GM18868 (cell line): ENCODE measurements around the gene PCYT1A.

Experiments
- ATAC-seq: cut with Tn5 transposase; IDR thresholded peaks from one replicate; pipeline ENCODE4 v1.9.1; 2021; ENCODE audit warnings: mild to moderate bottlenecking, moderate library complexity; ENCODE audit not compliant: unreplicated experiment

The PCYT1A gene

DNA sequence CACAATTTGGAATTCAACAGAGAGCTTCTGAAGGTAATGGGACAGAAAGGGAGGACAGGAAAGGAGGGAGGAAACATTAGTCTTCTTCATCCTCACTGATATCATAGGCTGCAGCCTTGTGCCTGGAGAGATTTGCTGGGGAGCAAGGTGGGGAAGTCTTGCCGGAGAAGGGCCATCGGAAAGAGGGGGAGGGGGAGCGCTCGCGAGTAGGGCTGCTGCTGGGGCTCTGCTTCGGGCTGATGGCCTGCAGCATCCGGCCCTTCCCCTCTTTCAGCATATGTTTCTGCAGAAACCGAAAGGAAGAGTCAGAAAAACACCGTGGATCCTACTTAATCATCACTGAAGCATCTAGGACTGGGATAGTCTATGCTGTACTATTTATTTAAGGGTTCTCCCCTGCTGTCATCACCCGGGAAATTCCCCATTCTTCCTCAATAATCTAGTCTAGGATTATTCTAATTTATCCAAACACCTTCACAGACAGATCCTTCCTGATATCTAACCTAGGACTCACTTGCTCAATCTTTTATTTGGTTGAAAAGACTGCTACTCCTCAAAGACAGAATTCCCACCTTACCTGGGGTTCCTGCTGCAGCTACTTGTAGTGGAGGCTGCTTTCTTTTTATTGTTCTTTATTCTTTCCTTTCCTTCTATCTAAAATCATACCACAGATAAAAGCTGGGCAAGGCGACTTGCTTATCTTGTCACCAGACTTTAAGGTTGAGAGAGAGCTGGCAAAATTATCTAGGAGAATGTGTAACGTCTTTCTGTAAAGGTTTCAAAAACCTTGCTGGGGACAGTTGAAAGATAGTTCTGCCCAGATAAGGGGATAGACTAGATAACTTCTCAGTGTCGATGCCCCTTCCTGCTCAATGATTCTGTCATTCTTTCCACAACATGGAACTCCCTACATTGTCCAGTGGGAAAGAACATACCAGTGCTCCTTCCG is 48.6 kb downstream of the PCYT1A start:
- no peak for ATAC-seq

- no peak for ATAC-seq
Observed at GRCh38 chr3:196237203-196237602, 50.3 kb downstream of the PCYT1A start.

- no peak for ATAC-seq
Observed at GRCh38 chr3:196236223-196236622, 51.3 kb downstream of the PCYT1A start.

- ATAC-seq = no peak
Observed at GRCh38 chr3:196235452-196236122, 51.9 kb downstream of the PCYT1A start.

DNA sequence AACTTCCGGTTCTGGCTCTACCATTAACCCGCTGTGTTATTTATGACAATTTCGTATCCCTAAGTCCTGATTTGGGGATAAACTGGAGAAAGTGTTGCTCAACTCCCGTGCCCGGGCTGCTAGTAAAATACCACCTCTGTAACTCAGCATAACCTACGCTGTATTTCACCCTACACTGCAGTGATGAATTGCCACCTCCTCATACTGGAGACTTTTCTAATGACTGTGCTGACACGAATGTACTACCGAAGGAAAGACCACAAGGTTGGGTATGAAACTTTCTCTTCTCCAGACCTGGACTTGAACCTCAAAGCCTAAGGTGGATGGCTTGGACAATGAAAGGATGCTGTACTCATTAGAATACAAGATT is 54.7 kb downstream of the PCYT1A start:
- peak; percentile 14 for ATAC-seq

- ATAC-seq = peak; percentile 53
Observed at GRCh38 chr3:196232154-196232881, 55.2 kb downstream of the PCYT1A start.

DNA sequence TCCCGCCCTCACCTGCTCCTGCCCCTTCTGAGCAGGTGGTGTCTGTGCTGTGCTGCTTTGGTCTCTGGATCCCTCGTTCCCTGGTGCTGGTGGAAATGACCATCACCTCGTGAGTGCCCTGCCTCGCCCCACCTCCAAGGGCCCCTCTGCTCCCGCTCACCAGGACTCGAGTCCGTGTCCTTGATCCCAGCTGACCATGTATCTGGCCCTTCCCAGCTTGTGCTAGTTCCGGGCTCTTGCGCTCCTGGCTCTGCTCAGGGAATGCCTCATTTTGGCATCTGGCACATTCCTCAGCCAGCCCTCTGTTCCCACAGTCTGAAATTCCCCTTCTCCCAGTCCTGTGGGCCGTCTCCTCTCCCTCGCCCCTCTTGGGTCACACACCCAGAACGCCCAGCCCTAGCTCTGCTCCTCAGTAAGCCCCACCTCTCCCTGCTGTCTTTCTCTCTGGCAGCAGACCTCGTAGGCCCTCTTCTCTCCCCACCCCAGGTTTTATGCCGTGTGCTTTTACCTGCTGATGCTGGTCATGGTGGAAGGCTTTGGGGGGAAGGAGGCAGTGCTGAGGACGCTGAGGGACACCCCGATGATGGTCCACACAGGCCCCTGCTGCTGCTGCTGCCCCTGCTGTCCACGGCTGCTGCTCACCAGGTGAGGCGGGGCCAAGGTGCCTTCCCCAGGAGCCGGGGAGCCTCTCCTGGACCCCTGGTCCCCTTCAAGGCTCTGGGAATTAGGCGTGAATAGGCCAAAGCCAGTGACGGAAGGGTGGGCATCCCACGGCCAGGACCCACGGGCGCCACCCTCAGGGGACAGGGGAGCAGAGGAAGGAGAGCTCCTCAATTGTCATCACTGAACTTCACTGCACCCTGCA is 59.7 kb downstream of the PCYT1A start:
- no peak for ATAC-seq

- no peak for ATAC-seq
Observed at GRCh38 chr3:196227121-196227561, 60.4 kb downstream of the PCYT1A start.

DNA sequence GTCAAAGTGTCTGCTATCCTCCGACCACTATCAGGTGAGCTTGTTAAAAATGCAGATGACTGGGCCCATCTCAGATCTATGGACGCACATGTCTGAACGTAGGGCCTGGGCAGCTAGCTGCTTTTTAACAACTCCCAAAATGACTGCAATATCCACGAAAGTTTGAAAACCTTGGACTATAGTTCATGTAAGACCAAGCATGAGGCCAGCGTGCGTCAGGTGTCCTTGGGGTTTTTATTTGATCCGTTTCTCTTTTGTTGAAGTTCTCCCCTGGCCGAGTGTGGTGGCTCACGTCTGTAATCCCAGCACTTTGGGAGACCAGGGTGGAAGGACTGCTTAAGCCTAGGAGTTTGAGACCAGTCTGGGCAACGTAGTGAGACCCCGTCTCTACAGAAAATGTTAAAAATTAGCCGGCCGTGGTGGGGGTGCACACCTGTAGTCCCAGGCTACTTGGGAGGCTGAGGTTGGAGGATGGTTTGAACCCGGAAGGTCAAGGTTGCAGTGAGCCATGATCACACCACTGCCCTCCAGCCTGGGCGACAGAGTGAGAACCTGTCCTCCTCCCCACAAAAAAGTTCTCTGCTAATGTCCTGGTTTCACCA is 61.7 kb downstream of the PCYT1A start:
- ATAC-seq = no peak

DNA sequence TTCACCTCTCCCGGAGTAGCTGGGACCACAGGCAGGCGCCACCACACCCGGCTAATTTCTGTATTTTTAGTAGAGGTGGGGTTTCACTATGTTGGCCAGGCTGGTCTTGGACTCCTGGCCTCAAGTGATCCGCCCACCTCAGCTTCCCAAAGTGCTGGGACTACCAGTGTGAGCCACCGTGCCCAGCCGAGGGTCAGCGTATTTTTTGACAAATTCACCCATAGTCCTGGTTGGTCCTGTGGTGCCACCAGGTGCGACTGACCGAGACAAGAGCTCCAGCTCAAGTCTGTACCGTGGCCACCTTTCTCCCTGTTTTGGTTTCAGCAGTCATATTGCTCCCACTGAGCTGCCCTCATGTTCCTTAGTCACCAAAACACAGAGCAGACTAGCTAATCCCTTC is 62.4 kb downstream of the PCYT1A start:
- no peak for ATAC-seq

DNA sequence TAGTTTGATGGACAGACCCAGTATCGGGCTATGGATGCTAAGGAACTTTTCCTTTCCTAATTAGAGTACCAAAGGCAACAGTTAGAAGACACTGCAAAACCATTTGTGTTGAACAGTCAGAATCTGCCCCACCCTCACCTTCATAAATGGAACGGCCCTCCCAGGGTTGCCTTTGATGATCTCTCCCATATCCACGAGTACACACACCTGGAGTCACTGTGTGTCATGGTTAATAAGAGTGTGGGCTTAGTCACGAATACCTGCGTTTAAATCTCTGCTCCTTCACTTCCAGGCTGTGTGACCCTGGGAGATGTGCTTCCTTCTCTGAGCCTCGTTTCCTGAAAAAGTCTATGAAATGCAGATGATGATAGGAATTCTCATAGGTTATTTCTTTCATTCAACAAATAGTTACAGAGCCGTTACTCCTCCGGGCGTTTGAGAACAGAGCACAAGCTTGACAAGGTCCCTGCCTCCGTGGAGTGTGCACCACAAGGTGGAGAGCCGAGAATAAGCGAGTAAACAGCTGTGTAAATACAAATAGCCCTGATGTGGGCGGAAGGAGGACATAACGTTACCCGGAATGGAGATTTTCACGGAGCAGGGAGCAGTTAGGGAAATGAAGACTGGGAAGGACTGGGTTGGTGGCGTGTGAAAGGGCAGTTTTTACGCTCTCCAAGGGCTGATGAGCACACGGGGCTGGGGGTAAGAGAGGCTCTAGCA is 64.5 kb downstream of the PCYT1A start:
- ATAC-seq = no peak

GRCh38 chr3:196220991-196221390 is 66.5 kb downstream of the PCYT1A start:
- ATAC-seq = no peak

DNA sequence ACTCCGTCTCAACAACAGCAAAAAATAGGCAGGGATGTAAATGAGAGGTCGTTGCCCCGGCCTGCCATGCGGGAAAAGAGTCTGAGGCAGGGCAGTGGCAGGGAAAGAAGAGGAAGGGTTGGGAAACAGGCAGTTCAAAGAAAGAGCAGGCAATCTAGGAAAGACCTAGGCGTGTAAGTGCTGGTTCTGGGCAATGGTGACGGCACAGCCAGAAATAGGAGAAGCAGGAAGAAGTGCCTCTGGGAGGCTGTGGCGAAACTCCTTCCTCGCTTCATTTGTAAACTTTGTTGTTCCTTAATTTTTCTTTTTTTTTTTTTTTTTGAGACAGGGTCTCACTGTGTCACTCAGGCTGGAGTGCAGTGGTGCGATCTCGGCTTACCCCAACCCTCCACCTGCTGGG is 66.9 kb downstream of the PCYT1A start:
- no peak for ATAC-seq

DNA sequence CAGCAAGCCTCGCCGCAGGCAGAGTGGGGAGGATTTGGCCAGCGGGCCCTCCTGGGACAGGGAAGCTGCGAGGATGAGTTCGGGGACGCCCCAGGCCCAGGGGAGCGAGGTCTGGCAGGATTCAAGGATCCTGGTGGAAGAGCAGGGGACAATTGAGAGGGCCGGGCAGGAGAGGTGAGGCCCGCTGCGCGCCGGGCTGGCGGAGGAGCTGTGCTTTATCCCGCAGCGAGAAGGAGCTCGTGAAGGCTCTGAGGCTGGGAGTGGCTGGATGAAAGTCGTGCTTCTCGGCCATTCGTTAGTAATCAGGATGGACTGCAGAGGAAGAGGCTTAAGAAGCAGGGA is 67.6 kb downstream of the PCYT1A start:
- no peak for ATAC-seq

- ATAC-seq = no peak
Observed at GRCh38 chr3:196219194-196219969, 68.1 kb downstream of the PCYT1A start.

- no peak for ATAC-seq
Observed at GRCh38 chr3:196218155-196218712, 69.3 kb downstream of the PCYT1A start.

- no peak for ATAC-seq
Observed at GRCh38 chr3:196217307-196218154, 70.0 kb downstream of the PCYT1A start.
